HG03103 (cell line): ENCODE results near the gene MYBBP1A.

ENCODE experiments used
- ATAC-seq: cut with Tn5 transposase; IDR thresholded peaks from one replicate; pipeline ENCODE4 v1.9.1; 2021; ENCODE audit warnings: low read depth; ENCODE audit not compliant: unreplicated experiment

The MYBBP1A gene

GRCh38 chr17:4550534-4551039 lies 4.6 kb downstream of the MYBBP1A start:
- ATAC-seq = no peak

DNA sequence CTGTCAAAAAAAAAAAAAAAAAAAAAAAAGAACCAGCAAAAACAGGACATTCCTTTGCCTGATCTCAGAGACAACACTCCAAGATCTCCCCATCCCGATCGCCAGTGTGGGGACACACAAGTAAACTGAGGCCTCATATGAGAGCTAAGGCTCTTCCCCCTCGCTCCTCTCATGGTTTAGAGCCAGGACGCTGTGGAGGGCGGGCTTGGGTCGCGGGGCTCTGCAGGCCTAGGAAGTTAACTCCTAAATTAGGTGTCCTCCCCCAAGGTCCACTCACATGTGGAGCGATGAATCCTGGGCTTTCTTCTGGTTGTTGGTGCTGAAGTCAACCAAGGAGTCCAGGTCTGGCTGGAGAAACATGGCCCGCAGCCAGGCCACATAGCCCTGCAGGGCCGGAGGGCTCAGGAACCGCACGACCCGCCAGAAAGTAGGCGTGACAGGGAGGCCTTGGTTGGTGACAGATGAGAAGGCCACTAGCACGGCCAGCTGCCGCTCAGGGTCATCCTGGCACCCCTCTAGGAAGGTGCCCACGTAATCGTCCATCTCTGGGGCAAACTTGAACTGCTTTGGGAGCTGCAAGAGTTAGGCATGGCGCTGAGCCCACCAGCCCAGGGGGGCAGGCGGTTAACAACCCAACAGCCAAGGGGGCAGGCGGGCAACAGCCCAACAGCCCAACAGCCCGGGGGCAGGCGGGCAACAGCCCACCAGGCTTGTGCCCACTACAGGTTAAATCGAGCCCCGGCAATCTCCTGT lies 5.2 kb downstream of the MYBBP1A start:
- no peak for ATAC-seq

- no peak for ATAC-seq
Observed at GRCh38 chr17:4548721-4549531, 6.3 kb downstream of the MYBBP1A start.

DNA sequence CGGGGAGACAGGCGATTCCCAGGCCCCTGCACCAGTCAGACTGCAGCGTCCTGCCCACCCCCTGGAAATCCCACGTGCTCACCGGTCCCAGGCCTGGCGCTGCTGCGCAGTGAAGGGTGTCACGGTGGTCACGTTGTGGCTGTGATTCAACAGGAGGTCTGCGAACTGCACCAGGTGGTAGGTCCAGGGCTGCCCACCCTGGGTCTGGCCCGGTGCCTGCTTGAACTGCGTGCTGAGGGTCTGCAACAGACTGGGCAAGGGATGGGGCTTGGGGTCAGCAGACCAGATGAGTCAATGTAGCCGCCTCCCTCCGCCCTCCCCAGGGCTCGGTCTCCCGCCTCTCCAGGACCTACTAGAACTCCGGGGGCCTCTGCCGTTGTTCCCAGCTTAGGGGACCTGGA lies 7.1 kb downstream of the MYBBP1A start:
- ATAC-seq = no peak

DNA sequence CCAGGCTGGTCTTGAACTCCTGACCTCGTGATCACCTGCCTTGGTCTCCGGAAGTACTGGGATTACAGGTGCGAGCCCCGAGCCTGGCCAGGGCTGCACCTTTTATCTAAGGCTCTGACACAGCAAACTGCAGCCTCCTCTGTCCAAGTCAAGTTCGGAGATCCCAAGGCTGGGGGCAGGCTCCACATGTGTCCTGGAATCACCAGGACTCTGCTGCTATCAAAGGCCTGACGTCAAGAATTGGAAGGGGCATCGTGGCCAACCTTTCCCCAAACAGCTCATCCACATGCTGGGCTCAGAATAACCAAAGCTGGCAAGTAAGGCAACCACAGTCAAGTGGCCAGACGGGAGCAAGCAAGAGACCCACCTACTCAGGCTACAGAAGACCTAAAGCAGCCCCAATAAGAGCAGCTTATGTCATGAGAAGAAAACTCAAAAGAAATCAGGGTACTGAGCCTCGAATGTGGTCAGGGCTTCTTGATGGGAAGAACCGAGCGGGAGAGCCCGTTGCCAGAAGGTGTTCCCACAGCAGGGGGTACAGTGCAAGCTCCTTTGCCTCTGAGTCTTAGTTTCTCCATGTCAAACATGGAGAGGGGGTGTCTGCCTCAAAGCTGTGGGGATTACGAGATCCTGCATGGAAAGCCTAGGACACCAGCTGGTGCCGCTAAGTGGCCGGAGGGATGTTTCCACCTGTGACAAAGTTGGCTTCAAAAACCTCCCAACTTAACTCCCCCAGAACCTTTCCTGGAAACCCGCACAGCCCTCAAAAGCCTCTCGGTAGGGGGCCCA lies 7.9 kb downstream of the MYBBP1A start:
- ATAC-seq = no peak

DNA sequence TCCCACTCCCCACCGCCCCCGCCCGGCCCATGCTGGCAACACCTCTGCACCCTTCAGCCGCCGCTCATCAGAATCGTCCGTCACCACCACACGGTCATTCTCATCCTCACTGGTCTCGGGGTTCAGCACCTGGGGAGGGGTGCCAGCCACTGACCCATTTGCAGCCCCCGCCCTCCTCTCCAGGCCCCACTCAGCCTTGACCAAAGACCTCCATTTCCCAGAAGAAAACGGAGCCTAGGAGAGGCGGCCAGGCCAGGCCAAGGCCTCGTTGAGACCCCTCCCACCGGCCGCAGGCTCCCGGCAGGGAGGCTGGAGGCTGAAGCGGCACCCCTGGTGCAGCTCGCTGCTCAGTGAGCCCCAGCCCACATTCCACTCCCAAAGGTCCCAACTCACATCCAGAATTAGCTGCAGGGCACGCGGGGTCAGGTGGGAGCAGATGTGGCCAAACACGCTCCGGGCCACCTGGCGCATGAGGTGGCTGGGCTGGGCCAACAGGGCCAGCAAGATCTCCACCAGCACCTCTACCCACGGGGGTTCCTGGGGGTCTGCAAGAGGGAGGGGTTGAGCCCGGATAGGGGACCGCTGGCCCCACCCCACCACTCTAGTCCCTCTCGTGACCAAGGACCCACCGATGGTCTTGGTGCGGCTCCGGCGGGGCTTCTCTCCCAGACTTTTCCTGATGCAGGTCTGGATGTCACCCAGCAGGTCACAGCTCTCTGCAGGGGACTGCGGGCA lies 9.8 kb downstream of the MYBBP1A start:
- no peak for ATAC-seq

DNA sequence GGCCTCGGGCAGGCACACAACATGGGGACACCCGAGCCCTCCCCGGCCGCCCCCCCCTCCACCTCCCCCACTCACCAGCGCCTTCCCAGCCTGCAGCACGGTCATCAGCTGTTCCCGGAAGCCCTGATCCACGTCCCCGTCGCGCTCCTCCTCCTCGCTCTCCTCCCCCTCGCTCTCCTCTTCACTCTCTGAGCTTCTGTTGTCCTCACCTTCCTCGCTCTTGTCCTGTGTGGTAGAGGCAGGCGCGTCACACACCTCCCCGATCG lies 10.3 kb downstream of the MYBBP1A start:
- ATAC-seq = no peak

- no peak for ATAC-seq
Observed at GRCh38 chr17:4544135-4544950, 10.8 kb downstream of the MYBBP1A start.

- ATAC-seq = no peak
Observed at GRCh38 chr17:4543557-4544026, 11.6 kb downstream of the MYBBP1A start.

GRCh38 chr17:4542726-4543191 lies 12.4 kb downstream of the MYBBP1A start:
- ATAC-seq = no peak

GRCh38 chr17:4542003-4542725 lies 13.0 kb downstream of the MYBBP1A start:
- ATAC-seq = no peak

GRCh38 chr17:4541328-4542002 lies 13.7 kb downstream of the MYBBP1A start:
- no peak for ATAC-seq

DNA sequence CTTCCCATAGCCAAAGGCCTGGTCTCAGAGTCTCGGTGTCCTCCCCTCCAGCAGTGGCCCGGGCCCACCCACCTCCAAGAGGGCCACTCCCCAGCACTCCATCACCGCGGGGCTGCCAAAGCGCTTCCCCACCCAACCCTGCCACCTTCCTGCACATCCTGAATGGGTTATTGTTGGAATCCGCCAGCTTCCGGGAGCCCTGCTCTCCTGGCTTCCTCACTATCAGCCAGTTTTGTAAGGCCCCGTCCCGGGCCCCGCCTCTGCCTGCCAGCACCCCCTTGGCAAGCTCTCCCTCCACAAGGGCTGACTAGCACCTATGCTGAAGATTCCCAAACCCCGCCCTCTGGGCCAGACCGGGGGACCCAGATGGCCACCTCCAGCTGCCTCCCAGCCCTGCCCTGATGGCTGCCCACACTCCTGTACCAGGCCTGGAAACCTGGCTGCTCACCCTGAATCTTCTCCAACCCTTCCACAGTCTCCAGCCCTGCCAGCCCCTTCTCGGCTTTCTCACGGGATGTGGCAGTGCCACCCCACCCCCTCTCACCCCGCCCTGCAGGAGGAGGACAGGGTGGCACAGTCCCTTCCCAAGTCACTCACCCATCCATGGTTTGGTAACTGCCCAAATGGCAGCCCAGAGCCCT lies 14.4 kb downstream of the MYBBP1A start:
- ATAC-seq = no peak

- ATAC-seq = no peak
Observed at GRCh38 chr17:4540224-4540651, 14.9 kb downstream of the MYBBP1A start.

GRCh38 chr17:4539576-4540223 lies 15.5 kb downstream of the MYBBP1A start:
- ATAC-seq = no peak

DNA sequence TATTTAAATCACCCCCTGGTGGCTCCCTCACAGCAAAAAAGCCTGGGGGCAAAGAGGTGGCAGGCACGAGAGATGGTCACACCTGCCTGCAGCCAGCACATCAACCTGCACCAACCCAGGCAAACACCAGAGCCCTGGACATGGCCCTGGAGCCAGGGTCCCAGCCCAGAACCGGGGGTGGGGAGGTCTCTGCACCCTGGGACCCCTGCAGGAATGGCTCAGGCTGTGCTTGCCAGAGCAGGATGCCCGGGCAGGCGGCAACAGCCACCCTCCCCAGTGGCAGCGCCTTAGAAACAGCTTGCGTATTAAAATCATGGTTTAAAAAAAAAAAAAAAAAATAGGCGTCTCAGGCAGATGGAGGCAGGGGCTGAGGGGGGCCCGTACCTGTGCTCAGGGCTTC lies 16.2 kb downstream of the MYBBP1A start:
- ATAC-seq = no peak
